GM23338 (cell line): Measurements from ENCODE around the gene ALS2. TPM values are rescaled to one million over a fixed set of nuclear protein-coding genes. Genes with fewer than 3 reads are reported as not detected.

Experiments
- ATAC-seq: fragments of 200-7000 bp; cut with Tn5 transposase; 3 replicates; pipeline ENCODE4 v1.9.1; 2020
- DNase-seq: peaks from one replicate; pipeline ENCODE4 v3.0.0-alpha.2; 2015; ENCODE audit warnings: low spot score
- H2AFZ ChIP-seq: fragments of 200-600 bp; sonication (generic); 2 replicates; pipeline ENCODE4 v1.8.0; 2016; ENCODE audit warnings: antibody characterized with exemption, mild to moderate bottlenecking, moderate library complexity
- H3F3A ChIP-seq: fragments of 200-600 bp; sonication (generic); replicated peaks from 2 replicates; pipeline ENCODE4 v1.8.0; 2017; ENCODE audit warnings: antibody characterized with exemption, mixed run types, low read depth
- H3K27ac ChIP-seq: fragments of 200-600 bp; sonication (generic); 2 replicates; pipeline ENCODE4 v1.6.1; 2016; ENCODE audit warnings: low read depth
- H3K27me3 ChIP-seq: fragments of 200-600 bp; sonication (generic); 2 replicates; pipeline ENCODE4 v1.8.0; 2016; ENCODE audit warnings: mild to moderate bottlenecking, mixed run types, moderate library complexity; ENCODE audit not compliant: insufficient read depth
- H3K36me3 ChIP-seq: fragments of 200-600 bp; sonication (generic); 2 replicates; pipeline ENCODE4 v1.8.0; 2016; ENCODE audit warnings: mild to moderate bottlenecking; ENCODE audit not compliant: insufficient read depth
- H3K4me1 ChIP-seq: fragments of 200-600 bp; sonication (generic); 2 replicates; pipeline ENCODE4 v1.8.0; 2016; ENCODE audit warnings: mild to moderate bottlenecking, moderate library complexity; ENCODE audit not compliant: insufficient read depth
- H3K4me2 ChIP-seq: fragments of 200-600 bp; sonication (generic); 2 replicates; pipeline ENCODE4 v1.7.1; 2017; ENCODE audit warnings: mixed run types
- H3K4me3 ChIP-seq: fragments of 200-600 bp; sonication (generic); 2 replicates; pipeline ENCODE4 v1.6.1; 2016; ENCODE audit warnings: mixed run types
- H3K79me2 ChIP-seq: fragments of 200-600 bp; sonication (generic); replicated peaks from 2 replicates; pipeline ENCODE4 v1.8.0; 2017; ENCODE audit warnings: mild to moderate bottlenecking; ENCODE audit not compliant: insufficient read depth
- H3K9me2 ChIP-seq: fragments of 200-600 bp; sonication (generic); 2 replicates; pipeline ENCODE4 v1.8.0; 2017; ENCODE audit not compliant: insufficient read depth
- H4K20me1 ChIP-seq: fragments of 200-600 bp; sonication (generic); replicated peaks from 2 replicates; pipeline ENCODE4 v1.8.0; 2017; ENCODE audit warnings: mild to moderate bottlenecking; ENCODE audit not compliant: insufficient read depth
- H3K27ac Mint-ChIP-seq: 2 replicates; pipeline ENCODE4 v1.8.0; 2020; ENCODE audit warnings: inconsistent platforms, mild to moderate bottlenecking, moderate library complexity, mixed read lengths
- H3K27me3 Mint-ChIP-seq: 3 replicates; pipeline ENCODE4 v1.8.0; 2022; ENCODE audit warnings: low read depth, mild to moderate bottlenecking, moderate library complexity, mixed read lengths, inconsistent platforms; ENCODE audit not compliant: insufficient read depth, poor library complexity
- H3K36me3 Mint-ChIP-seq: 3 replicates; pipeline ENCODE4 v1.8.0; 2021; ENCODE audit warnings: low read depth, mild to moderate bottlenecking, inconsistent platforms, moderate library complexity, mixed read lengths
- H3K4me1 Mint-ChIP-seq: 3 replicates; pipeline ENCODE4 v1.8.0; 2020; ENCODE audit warnings: mild to moderate bottlenecking, inconsistent platforms, mixed read lengths
- H3K4me3 Mint-ChIP-seq: 3 replicates; pipeline ENCODE4 v1.8.0; 2021; ENCODE audit warnings: moderate library complexity, mild to moderate bottlenecking, inconsistent platforms, mixed read lengths
- H3K9me3 Mint-ChIP-seq: 3 replicates; pipeline ENCODE4 v1.8.0; 2020; ENCODE audit warnings: moderate library complexity, mild to moderate bottlenecking, inconsistent platforms, mixed read lengths
- CTCF ChIP-seq, 2 experiments: fragments of 200-600 bp in 1 of 2; sonication (generic) in 1 of 2; conservative IDR thresholded peaks; 2 replicates each; pipeline versions ENCODE4 v1.5.1 to v1.6.1; 2016 to 2017; ENCODE audit warnings: antibody characterized with exemption in 2 of 2, low read depth in 2 of 2, mild to moderate bottlenecking in 2 of 2, moderate library complexity in 1 of 2
- EZH2 ChIP-seq: fragments of 200-600 bp; sonication (generic); IDR thresholded peaks from one replicate; pipeline ENCODE4 v1.8.0; 2017; ENCODE audit warnings: antibody characterized with exemption, mild to moderate bottlenecking, low read depth; ENCODE audit not compliant: unreplicated experiment
- NANOG ChIP-seq: IDR thresholded peaks from 2 replicates; pipeline ENCODE4 v1.6.1; 2016; ENCODE audit warnings: antibody characterized with exemption, borderline replicate concordance
- POLR2AphosphoS5 ChIP-seq: IDR thresholded peaks from 2 replicates; pipeline ENCODE4 v1.6.1; 2016; ENCODE audit warnings: antibody characterized with exemption, low read depth
- REST ChIP-seq: IDR thresholded peaks from one replicate; pipeline ENCODE4 v1.6.1; 2018; ENCODE audit warnings: antibody characterized with exemption; ENCODE audit not compliant: unreplicated experiment
- STAT1 ChIP-seq: IDR thresholded peaks from one replicate; pipeline ENCODE4 v1.6.1; 2016; ENCODE audit warnings: antibody characterized with exemption; ENCODE audit not compliant: unreplicated experiment
- ZNF331 ChIP-seq: fragments of 250-450 bp; sonication (Bioruptor Pico); IDR thresholded peaks from 2 replicates; pipeline ENCODE4 v1.5.0; 2020; ENCODE audit warnings: low read depth, mild to moderate bottlenecking, moderate library complexity
- polyA plus RNA-seq: library from polyadenylated mRNA; unstranded; fragments of >200 nt; fragmentation: Nextera tagmentation; extraction: Ambion mirVana; gene quantifications from 2 replicates; pipeline ENCODE4 v1.2.1, GENCODE V29; 2016
- total RNA-seq: library from RNA; depleted of rRNA; stranded (reverse); fragments of >200 nt; shearing (Covaris generic); gene quantifications from 2 replicates; pipeline ENCODE4 v1.2.3, GENCODE V29; 2014

ALS2 gene
- total and polyA plus RNA-seq, 2 experiments from 2014 or later, result 9.6 to 43.3 TPM

- Histone ChIP-seq H3F3A (no peaks in the 10 kb centered on the region), H3K4me3 (no peak overlapping the region), H3K4me2 (no peak overlapping the region), H3K27ac (no peak overlapping the region), H4K20me1 (no peaks in the 10 kb centered on the region), H3K9me2 (no peaks in the 10 kb centered on the region), H2AFZ (no peak overlapping the region), H3K79me2 (no peaks in the 10 kb centered on the region), H3K36me3 (0 out of 2 replicates have a peak, but pooled peaks cover 8% of the 10 kb centered on the region), H3K4me1 (no peaks in the 10 kb centered on the region), H3K27me3 (no peaks in the 10 kb centered on the region)
- Mint-ChIP-seq H3K9me3 (no peaks in the 10 kb centered on the region), H3K4me3 (no peak overlapping the region), H3K27me3 (peaks cover 4% of the 10 kb centered on the region), H3K36me3 (peaks cover 26% of the 10 kb centered on the region), H3K4me1 (peaks cover 7% of the 10 kb centered on the region; the same call in 2 of the 3 replicates), H3K27ac (no peak overlapping the region)
- TF ChIP-seq NANOG (no peak), STAT1 (no peak), EZH2 (no peak), CTCF (conservative IDR thresholded peaks at IDR 0.05; ENCODE audit: low read depth in 2 of 2) (no peak), REST (no peak), ZNF331 (no peak)
- ATAC-seq (no peak), DNase-seq (no peak)
These were observed 45.2 kb downstream of the ALS2 start for GRCh38 chr2:201735486-201735885.

- TF ChIP-seq POLR2AphosphoS5, result no peak
- H3K9me2 ChIP-seq, result no peaks in the 10 kb centered on the region
- H3K4me1 Mint-ChIP-seq, result peaks cover 8% of the 10 kb centered on the region; the same call in 2 of the 3 replicates
- H3K4me3 Mint-ChIP-seq, result no peak overlapping the region
- H3K27me3 Mint-ChIP-seq, result peaks cover 3% of the 10 kb centered on the region
- ATAC-seq (no peak), DNase-seq (no peak)
- no peak overlapping the region for H3K27ac Mint-ChIP-seq
- H3K4me2 ChIP-seq, result no peak overlapping the region
- no peaks in the 10 kb centered on the region for H3K79me2 ChIP-seq
- no peaks in the 10 kb centered on the region for H3K4me1 ChIP-seq
- H3K27me3 ChIP-seq, result no peaks in the 10 kb centered on the region
- H3K9me3 Mint-ChIP-seq, result no peaks in the 10 kb centered on the region
- no peak overlapping the region for H3K4me3 ChIP-seq
- H4K20me1 ChIP-seq, result no peaks in the 10 kb centered on the region
- no peaks in the 10 kb centered on the region for H3F3A ChIP-seq
- no peak overlapping the region for H2AFZ ChIP-seq
- H3K36me3 Mint-ChIP-seq, result peaks cover 28% of the 10 kb centered on the region
- 0 out of 2 replicates have a peak, but pooled peaks cover 8% of the 10 kb centered on the region for H3K36me3 ChIP-seq
- H3K27ac ChIP-seq, result no peak overlapping the region
These were observed 46.6 kb downstream of the ALS2 start for GRCh38 chr2:201734111-201734510.
